ENCODE data around the gene MOG.

The MOG gene

GRCh38 chr6:29679962-29680361 is 23.1 kb downstream of the MOG start:
- DNase-seq (ENCODE audit: low read depth in 1 of 2, low spot score in 1 of 2), result no peak
- TF ChIP-seq CTCF (IDR thresholded peaks at IDR 0.05; ENCODE audit: insufficient read depth, low read length) (no peak), POLR2AphosphoS5 (IDR thresholded peaks at IDR 0.05; ENCODE audit: low read depth) (no peak), SPI1 (IDR thresholded peaks at IDR 0.05; ENCODE audit: borderline replicate concordance, low read depth) (no peak), GABPA (IDR thresholded peaks at IDR 0.05; ENCODE audit: low read depth) (no peak), REST (IDR thresholded peaks at IDR 0.05; ENCODE audit: insufficient replicate concordance, low read depth) (no peak)
- Histone ChIP-seq H3K27ac (replicated peaks) (no peak overlapping the region), H3K4me3 (replicated peaks; ENCODE audit: insufficient read depth, low read length) (no peak overlapping the region), H3K27me3 (ENCODE audit: insufficient read depth, poor library complexity, severe bottlenecking) (peaks cover 13% of the 10 kb centered on the region)

- DNase-seq (ENCODE audit: low read depth in 1 of 2, low spot score in 1 of 2), result no peak
- no peak for TF ChIP-seq POLR2AphosphoS5 (IDR thresholded peaks at IDR 0.05; ENCODE audit: low read depth)
- TF ChIP-seq SPI1 (IDR thresholded peaks at IDR 0.05; ENCODE audit: borderline replicate concordance, low read depth), result no peak
- TF ChIP-seq GABPA (IDR thresholded peaks at IDR 0.05; ENCODE audit: low read depth), result no peak
- TF ChIP-seq CTCF (IDR thresholded peaks at IDR 0.05; ENCODE audit: insufficient read depth, low read length), result no peak
- no peak for TF ChIP-seq REST (IDR thresholded peaks at IDR 0.05; ENCODE audit: insufficient replicate concordance, low read depth)
- Histone ChIP-seq H3K27me3 (ENCODE audit: insufficient read depth, poor library complexity, severe bottlenecking) (peaks cover 13% of the 10 kb centered on the region), H3K27ac (replicated peaks) (no peak overlapping the region), H3K4me3 (replicated peaks; ENCODE audit: insufficient read depth, low read length) (no peak overlapping the region)
Observed at GRCh38 chr6:29680416-29680815, 23.5 kb downstream of the MOG start.

GRCh38 chr6:29680904-29681303 is 24.0 kb downstream of the MOG start, which contains the start of gene ZFP57:
TSS of gene ZFP57 (minus strand) at chr6:29681152. CDS start at chr6:29677003, 4,149 bp downstream.
- no peak for TF ChIP-seq REST (IDR thresholded peaks at IDR 0.05; ENCODE audit: insufficient replicate concordance, low read depth)
- TF ChIP-seq POLR2AphosphoS5 (IDR thresholded peaks at IDR 0.05; ENCODE audit: low read depth), result no peak
- TF ChIP-seq SPI1 (IDR thresholded peaks at IDR 0.05; ENCODE audit: borderline replicate concordance, low read depth), result no peak

More at GRCh38 chr6:29680904-29681303, 24.0 kb downstream of the MOG start, which contains the start of gene ZFP57:
- Histone ChIP-seq H3K4me3 (replicated peaks; ENCODE audit: insufficient read depth, low read length) (no peak within 1 kb of the TSS), H3K27ac (replicated peaks) (no peak within 1 kb of the TSS), H3K27me3 (ENCODE audit: insufficient read depth, poor library complexity, severe bottlenecking) (peaks cover 13% of the 10 kb centered on the region)
- DNase-seq (ENCODE audit: low read depth in 1 of 2, low spot score in 1 of 2), result no peak

All from HL-60 (cell line).